ENCODE results near the gene DSCAM. TPM values are rescaled to one million over a fixed set of nuclear protein-coding genes. Genes with fewer than 3 reads are reported as not detected.

The DSCAM gene
- total and polyA plus RNA-seq, 10 of the 15 experiments (the other 5 are each of a cell fraction or from before 2014, with no cell fraction given), result not detected

DNA sequence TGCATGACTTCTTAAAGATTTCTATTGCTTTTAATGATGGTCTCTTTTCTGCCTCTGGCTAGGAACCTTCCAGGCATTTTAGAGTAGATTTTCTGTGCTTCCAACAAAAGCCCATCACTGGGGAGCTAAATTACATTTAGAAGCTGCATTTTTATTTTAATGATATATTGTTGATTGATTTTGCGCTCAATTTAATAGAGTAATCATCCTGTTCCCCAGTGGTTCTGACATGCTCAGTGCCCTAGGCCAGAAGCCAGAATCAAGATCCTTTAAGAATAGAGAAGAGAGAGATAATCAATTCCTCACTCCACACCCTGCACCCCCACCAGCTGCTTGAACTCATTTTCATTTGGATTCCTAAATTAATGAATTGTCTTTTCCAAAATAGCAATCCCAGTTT is 881.9 kb downstream of the DSCAM start (continued):
- TF ChIP-seq, protein P1, sequence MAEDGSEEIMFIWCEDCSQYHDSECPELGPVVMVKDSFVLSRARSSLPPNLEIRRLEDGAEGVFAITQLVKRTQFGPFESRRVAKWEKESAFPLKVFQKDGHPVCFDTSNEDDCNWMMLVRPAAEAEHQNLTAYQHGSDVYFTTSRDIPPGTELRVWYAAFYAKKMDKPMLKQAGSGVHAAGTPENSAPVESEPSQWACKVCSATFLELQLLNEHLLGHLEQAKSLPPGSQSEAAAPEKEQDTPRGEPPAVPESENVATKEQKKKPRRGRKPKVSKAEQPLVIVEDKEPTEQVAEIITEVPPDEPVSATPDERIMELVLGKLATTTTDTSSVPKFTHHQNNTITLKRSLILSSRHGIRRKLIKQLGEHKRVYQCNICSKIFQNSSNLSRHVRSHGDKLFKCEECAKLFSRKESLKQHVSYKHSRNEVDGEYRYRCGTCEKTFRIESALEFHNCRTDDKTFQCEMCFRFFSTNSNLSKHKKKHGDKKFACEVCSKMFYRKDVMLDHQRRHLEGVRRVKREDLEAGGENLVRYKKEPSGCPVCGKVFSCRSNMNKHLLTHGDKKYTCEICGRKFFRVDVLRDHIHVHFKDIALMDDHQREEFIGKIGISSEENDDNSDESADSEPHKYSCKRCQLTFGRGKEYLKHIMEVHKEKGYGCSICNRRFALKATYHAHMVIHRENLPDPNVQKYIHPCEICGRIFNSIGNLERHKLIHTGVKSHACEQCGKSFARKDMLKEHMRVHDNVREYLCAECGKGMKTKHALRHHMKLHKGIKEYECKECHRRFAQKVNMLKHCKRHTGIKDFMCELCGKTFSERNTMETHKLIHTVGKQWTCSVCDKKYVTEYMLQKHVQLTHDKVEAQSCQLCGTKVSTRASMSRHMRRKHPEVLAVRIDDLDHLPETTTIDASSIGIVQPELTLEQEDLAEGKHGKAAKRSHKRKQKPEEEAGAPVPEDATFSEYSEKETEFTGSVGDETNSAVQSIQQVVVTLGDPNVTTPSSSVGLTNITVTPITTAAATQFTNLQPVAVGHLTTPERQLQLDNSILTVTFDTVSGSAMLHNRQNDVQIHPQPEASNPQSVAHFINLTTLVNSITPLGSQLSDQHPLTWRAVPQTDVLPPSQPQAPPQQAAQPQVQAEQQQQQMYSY (CRISPR knock-in tag; IDR thresholded peaks at IDR 0.05), result no peak
- TF ChIP-seq, protein P2, sequence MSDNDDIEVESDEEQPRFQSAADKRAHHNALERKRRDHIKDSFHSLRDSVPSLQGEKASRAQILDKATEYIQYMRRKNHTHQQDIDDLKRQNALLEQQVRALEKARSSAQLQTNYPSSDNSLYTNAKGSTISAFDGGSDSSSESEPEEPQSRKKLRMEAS (IDR thresholded peaks at IDR 0.05; ENCODE audit: low read depth, low read length), result no peak
- no peak for TF ChIP-seq CBFB (IDR thresholded peaks at IDR 0.05; ENCODE audit: low read depth)
- TF ChIP-seq FOS (IDR thresholded peaks at IDR 0.05; ENCODE audit: borderline replicate concordance, extremely low read depth, insufficient read length), result no peak
- no peak for TF ChIP-seq BACH1 (IDR thresholded peaks at IDR 0.05; ENCODE audit: borderline replicate concordance)

DNA sequence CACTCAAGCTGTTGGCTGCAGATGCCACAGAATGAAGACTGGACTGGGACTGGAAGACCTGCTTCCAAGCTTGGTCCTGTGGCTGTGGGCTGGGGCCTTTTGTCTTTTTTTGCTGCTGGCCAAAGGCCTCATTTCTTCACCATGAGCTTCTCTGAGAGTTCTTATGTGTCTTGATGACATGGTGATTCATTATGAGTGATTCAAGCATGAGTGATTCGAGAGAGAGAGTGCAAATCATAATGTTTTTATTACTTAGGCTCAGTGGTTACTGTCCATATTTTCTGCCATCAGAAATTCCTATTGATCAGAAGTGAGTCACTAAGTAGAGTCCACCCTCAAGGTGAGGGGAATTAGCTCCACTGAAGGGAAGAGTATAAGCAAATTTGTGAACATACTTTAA is 885.7 kb downstream of the DSCAM start:
- intact Hi-C loops (cut with micrococcal nuclease; ENCODE audit: unreplicated experiment), result no loop called here
- SMC1A ChIA-PET (ENCODE audit: uncharacterized antibody, unreplicated experiment), result no interaction called here
- no peak for ATAC-seq
- H3K4me1 ChIP-seq (ENCODE audit: control insufficient read depth, insufficient read depth, low read length), result no peaks in the 10 kb centered on the region
- BruUV-seq (replicated peaks), result no TSS peak
- H4K20me1 ChIP-seq (ENCODE audit: control insufficient read depth, insufficient read depth), result no peaks in the 10 kb centered on the region
- H3K36me3 ChIP-seq (ENCODE audit: control insufficient read depth in 2 of 2, insufficient read depth in 2 of 2, low read length in 1 of 2), result no peaks in the 10 kb centered on the region
- DNase-seq (ENCODE audit: low read depth, low spot score), result no peak
- H3K9me3 ChIP-seq (replicated peaks; ENCODE audit: control insufficient read depth, insufficient read depth, low read length), result no peaks in the 10 kb centered on the region
- 0% methylated on average over 1 of the region's 1 CpG for WGBS (ENCODE audit: insufficient coverage, insufficient replicate concordance, low lambda C conversion rate, missing lambda C conversion rate)
- POLR2A ChIA-PET, result no interaction called here
- FAIRE-seq, result no peak
- no peak overlapping the region for H3K4me3 ChIP-seq
- in situ Hi-C loops (cut with MboI), result no loop called here
- H2AFZ ChIP-seq (ENCODE audit: control insufficient read depth, low read depth, low read length), result no peak overlapping the region
- CTCF ChIA-PET, result no interaction called here
- no peak overlapping the region for H3K4me2 ChIP-seq (ENCODE audit: control insufficient read depth, insufficient read depth)
- RAD21 ChIA-PET (ENCODE audit: unreplicated experiment), result no interaction called here
- no peaks in the 10 kb centered on the region for H3K79me2 ChIP-seq (ENCODE audit: control insufficient read depth, insufficient read depth, low read length)
- no peak overlapping the region for H3K9ac ChIP-seq (ENCODE audit: control insufficient read depth, insufficient read depth, low read length)
- no peak overlapping the region for H3K27ac ChIP-seq (ENCODE audit: control insufficient read depth, insufficient read depth)
- H3K27me3 ChIP-seq (replicated peaks in 1 of 2; ENCODE audit: control insufficient read depth in 2 of 2, insufficient read depth in 2 of 2, low read length in 1 of 2), result no peaks in the 10 kb centered on the region
- TF ChIP-seq ASH2L (IDR thresholded peaks at IDR 0.05; ENCODE audit: borderline replicate concordance, low read depth) (no peak), NBN (IDR thresholded peaks at IDR 0.05) (no peak), ZSCAN29 (IDR thresholded peaks at IDR 0.05) (no peak), EZH2 (IDR thresholded peaks at IDR 0.05; ENCODE audit: borderline replicate concordance, control insufficient read depth, low read depth, low read length) (no peak), TAF1 (IDR thresholded peaks at IDR 0.05; ENCODE audit: borderline replicate concordance, low read depth, low read length) (no peak), CHD1 (IDR thresholded peaks at IDR 0.05; ENCODE audit: low read depth, low read length) (no peak), CEBPB (IDR thresholded peaks at IDR 0.05; ENCODE audit: borderline replicate concordance in 1 of 2, low read depth in 2 of 2, low read length in 2 of 2) (no peak), TCF3 (IDR thresholded peaks at IDR 0.05; ENCODE audit: borderline replicate concordance, insufficient read depth, low read depth, low read length) (no peak), CREB1 (IDR thresholded peaks at IDR 0.05; ENCODE audit: low read depth) (no peak), RB1 (IDR thresholded peaks at IDR 0.05; ENCODE audit: borderline replicate concordance) (no peak), CBX5 (IDR thresholded peaks at IDR 0.05; ENCODE audit: low read depth) (no peak)
- TF ChIP-seq, protein P3, sequence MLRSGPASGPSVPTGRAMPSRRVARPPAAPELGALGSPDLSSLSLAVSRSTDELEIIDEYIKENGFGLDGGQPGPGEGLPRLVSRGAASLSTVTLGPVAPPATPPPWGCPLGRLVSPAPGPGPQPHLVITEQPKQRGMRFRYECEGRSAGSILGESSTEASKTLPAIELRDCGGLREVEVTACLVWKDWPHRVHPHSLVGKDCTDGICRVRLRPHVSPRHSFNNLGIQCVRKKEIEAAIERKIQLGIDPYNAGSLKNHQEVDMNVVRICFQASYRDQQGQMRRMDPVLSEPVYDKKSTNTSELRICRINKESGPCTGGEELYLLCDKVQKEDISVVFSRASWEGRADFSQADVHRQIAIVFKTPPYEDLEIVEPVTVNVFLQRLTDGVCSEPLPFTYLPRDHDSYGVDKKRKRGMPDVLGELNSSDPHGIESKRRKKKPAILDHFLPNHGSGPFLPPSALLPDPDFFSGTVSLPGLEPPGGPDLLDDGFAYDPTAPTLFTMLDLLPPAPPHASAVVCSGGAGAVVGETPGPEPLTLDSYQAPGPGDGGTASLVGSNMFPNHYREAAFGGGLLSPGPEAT (IDR thresholded peaks at IDR 0.05; ENCODE audit: low read depth), result no peak
- TF ChIP-seq, protein P4, sequence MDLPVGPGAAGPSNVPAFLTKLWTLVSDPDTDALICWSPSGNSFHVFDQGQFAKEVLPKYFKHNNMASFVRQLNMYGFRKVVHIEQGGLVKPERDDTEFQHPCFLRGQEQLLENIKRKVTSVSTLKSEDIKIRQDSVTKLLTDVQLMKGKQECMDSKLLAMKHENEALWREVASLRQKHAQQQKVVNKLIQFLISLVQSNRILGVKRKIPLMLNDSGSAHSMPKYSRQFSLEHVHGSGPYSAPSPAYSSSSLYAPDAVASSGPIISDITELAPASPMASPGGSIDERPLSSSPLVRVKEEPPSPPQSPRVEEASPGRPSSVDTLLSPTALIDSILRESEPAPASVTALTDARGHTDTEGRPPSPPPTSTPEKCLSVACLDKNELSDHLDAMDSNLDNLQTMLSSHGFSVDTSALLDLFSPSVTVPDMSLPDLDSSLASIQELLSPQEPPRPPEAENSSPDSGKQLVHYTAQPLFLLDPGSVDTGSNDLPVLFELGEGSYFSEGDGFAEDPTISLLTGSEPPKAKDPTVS (IDR thresholded peaks at IDR 0.05; ENCODE audit: low read depth, low read length), result no peak

Measured in GM12878 (cell line).